ENCODE data around the gene NKAIN2. TPM values are rescaled to one million over a fixed set of nuclear protein-coding genes. Genes with fewer than 3 reads are reported as not detected.

Gene NKAIN2
- total and polyA plus RNA-seq, 8 donors: 0.02 to 0.09 TPM; not detected in 6

GRCh38 chr6:124110514-124110913, 306.8 kb downstream of the NKAIN2 start:
- ATAC-seq (no peak), DNase-seq (no peak), FAIRE-seq (no peak)
- Histone ChIP-seq H3K9me3 (no peaks in the 10 kb centered on the region), H3K27ac (no peak overlapping the region), H3K27me3 (no peaks in the 10 kb centered on the region), H3K4me1 (no peaks in the 10 kb centered on the region), H3K4me3 (no peak overlapping the region), H3K36me3 (no peaks in the 10 kb centered on the region)
- no peak for TF ChIP-seq CTCF (IDR thresholded peaks at IDR 0.05)
- intact Hi-C loops (cut with DNase I): no loop called here
- WGBS, 2 donors: 53 to 75% methylated on average over 4 of the region's 4 CpGs

GRCh38 chr6:124119596-124119995, 315.9 kb downstream of the NKAIN2 start:
- H3K27me3 ChIP-seq: no peaks in the 10 kb centered on the region
- TF ChIP-seq CTCF (IDR thresholded peaks at IDR 0.05): no peak
- no peak for ATAC-seq
- no peak for DNase-seq
- WGBS, 2 donors: 47 to 54% methylated on average over 1 of the region's 1 CpG
- intact Hi-C loops (cut with DNase I): no loop called here
- H3K4me3 ChIP-seq: no peak overlapping the region
- H3K36me3 ChIP-seq: no peaks in the 10 kb centered on the region
- FAIRE-seq: no peak
- no peaks in the 10 kb centered on the region for H3K9me3 ChIP-seq
- H3K4me1 ChIP-seq: no peaks in the 10 kb centered on the region
- H3K27ac ChIP-seq: no peak overlapping the region

- ATAC-seq (no peak), FAIRE-seq (no peak), DNase-seq (no peak)
- no peaks in the 10 kb centered on the region for H3K27me3 ChIP-seq
- no peaks in the 10 kb centered on the region for H3K9me3 ChIP-seq
- H3K4me1 ChIP-seq: no peaks in the 10 kb centered on the region
- H3K36me3 ChIP-seq: no peaks in the 10 kb centered on the region
- intact Hi-C loops (cut with DNase I): no loop called here
- 27 to 39% methylated on average over 2 of the region's 2 CpGs for WGBS, 2 donors
- no peak overlapping the region for H3K4me3 ChIP-seq
- H3K27ac ChIP-seq: no peak overlapping the region
- no peak for TF ChIP-seq CTCF (IDR thresholded peaks at IDR 0.05)
Observed at GRCh38 chr6:124123617-124124209, 320.0 kb downstream of the NKAIN2 start.

- no peak for TF ChIP-seq CTCF (IDR thresholded peaks at IDR 0.05)
- H3K4me1 ChIP-seq: no peaks in the 10 kb centered on the region
- FAIRE-seq: no peak
Observed at GRCh38 chr6:124131259-124131658, 327.6 kb downstream of the NKAIN2 start.

GRCh38 chr6:124131779-124132178, 328.1 kb downstream of the NKAIN2 start:
- Histone ChIP-seq H3K4me1 (no peaks in the 10 kb centered on the region), H3K9me3 (no peaks in the 10 kb centered on the region), H3K27me3 (no peaks in the 10 kb centered on the region), H3K4me3 (no peak overlapping the region), H3K36me3 (no peaks in the 10 kb centered on the region), H3K27ac (no peak overlapping the region)
- no peak for TF ChIP-seq CTCF (IDR thresholded peaks at IDR 0.05)
- FAIRE-seq: no peak
- DNase-seq: no peak
- no peak for ATAC-seq
- intact Hi-C loops (cut with DNase I): no loop called here

More at GRCh38 chr6:124131259-124131658, 327.6 kb downstream of the NKAIN2 start:
- no peak overlapping the region for H3K4me3 ChIP-seq
- H3K27me3 ChIP-seq: no peaks in the 10 kb centered on the region
- intact Hi-C loops (cut with DNase I): no loop called here
- DNase-seq: no peak
- no peak for ATAC-seq
- 59 to 74% methylated on average over 4 of the region's 4 CpGs for WGBS, 2 donors
- H3K9me3 ChIP-seq: no peaks in the 10 kb centered on the region
- H3K36me3 ChIP-seq: no peaks in the 10 kb centered on the region
- no peak overlapping the region for H3K27ac ChIP-seq
